Kidney capillary endothelial cell (primary cell): ENCODE data around the gene KCNMA1.

Experiments
- DNase-seq: peaks from one replicate; pipeline ENCODE4 v3.0.0-alpha.2; 2018; ENCODE audit warnings: low spot score

KCNMA1 gene

GRCh38 chr10:76887223-76888010, 750.2 kb downstream of the KCNMA1 start:
- DNase-seq, result no peak

DNA sequence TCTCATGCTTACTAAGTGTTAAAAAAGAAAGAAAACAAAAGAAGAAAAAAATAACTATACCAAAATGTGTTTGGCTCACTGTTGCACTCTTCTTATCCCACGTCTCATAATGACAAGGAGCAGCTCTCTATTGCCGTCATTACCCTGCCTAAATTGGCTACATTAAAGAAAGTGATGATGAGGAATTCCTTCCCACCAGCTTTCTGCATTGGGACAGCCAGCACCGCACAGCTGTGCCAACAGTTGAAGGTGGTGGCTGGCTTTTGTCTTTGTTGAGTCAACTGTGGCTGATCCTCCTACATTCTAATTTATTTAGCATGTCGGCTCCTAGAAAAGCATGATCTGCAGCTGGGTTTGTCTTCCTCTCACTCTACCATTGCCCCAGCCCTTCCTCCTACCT, 751.8 kb downstream of the KCNMA1 start:
- DNase-seq, result no peak

DNA sequence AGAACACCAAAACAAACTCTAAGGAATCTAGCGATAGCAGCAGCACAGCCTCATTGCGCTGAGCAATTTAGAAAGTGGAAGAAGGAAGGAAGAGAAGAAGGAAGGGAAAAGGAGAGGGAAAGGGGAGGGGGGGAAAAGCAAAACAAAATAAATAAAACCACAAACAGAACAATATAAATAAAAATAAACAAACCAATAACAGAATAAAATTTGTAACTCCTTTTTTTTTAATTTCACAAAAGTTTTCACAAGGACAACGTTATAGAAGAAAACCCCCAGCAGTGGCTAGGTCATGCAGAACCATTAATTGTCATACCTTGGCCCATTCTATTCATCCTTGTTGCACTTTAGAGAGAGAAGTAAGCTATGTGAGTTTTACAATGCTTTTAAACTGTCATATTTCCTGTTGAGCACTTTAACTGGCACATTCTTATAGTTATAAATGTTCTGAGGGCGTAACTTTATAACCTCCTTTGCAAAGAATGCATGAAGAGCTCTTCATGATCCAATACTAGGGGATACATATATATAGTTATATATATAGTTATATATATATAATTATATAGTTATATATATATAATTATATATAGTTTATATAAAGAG, 752.8 kb downstream of the KCNMA1 start:
- DNase-seq, result no peak

GRCh38 chr10:76883596-76883995, 754.0 kb downstream of the KCNMA1 start:
- DNase-seq, result no peak

GRCh38 chr10:76882796-76883195, 754.8 kb downstream of the KCNMA1 start:
- DNase-seq, result no peak

GRCh38 chr10:76882245-76882644, 755.4 kb downstream of the KCNMA1 start:
- no peak for DNase-seq

DNA sequence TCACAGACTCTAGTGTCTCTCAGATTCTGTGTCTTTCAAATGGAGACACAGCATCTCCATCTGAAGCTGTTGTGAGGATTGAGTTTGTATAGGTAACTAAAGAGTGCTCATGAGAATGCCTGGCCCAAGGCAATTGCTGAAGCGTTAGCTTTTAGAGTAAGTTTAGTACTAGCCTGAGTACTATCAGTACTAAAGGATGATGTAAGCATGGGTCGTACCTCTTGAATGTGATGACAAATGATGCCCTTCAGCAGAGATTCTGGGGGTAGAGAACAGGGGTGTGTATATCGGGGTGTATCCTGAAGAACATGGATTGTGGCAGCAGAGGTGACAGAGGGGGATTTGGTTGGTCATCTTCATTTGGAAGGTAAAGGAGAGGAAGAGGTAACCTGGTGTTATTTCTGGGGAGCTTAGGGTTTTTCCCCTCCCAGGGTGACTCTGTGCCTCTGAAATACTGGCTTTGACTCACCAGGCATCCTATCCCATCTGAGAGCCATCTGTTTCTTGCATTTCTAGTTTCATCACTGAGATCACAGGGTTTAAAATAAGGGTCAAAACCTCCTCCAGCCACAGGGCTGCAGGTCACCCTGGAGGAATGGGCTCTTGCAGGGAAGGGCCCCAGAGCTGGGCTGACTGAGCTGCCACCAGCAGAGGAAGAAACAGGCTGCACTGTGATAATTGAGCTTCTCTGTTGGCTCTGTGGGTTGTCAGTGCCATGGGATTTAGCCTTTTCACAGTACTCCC, 756.0 kb downstream of the KCNMA1 start:
- no peak for DNase-seq

GRCh38 chr10:76880931-76881330, 756.7 kb downstream of the KCNMA1 start:
- DNase-seq, result no peak

DNA sequence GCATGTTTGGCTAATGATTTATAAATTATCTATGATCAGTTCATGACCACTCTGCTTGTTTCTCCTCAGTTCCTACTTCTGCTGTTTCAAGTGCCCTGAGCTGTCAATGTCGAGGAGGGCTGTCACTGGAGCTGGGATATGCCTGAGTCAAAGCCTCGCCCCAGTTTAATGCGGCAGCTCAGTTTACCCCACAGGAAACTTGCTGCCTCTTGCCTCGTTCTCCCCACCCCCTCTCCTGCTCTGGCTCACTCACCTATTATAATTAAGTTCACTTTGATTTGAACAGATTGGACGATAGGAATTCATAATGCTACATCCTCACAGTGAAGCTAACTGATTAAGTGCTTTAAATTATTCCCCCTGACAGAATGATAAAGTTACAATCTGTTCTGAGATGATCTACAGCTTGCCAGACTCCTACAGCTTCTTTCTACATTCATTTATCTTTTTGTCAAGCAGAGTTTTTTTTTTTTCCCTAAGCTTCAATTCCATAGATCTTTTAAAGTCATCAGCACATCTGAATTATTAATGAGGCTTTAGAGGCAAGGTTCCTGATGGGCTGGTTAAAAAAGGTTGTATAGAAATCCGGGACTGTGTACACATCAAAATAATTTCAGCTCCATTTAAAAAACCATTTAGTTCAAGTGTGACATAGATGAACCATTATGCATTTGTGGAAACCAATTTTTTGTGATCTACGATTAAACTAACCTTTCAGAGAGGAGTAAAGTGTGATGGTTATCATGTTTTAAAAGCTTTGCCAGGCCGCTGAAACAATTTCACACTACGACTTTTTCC, 758.3 kb downstream of the KCNMA1 start:
- no peak for DNase-seq

DNA sequence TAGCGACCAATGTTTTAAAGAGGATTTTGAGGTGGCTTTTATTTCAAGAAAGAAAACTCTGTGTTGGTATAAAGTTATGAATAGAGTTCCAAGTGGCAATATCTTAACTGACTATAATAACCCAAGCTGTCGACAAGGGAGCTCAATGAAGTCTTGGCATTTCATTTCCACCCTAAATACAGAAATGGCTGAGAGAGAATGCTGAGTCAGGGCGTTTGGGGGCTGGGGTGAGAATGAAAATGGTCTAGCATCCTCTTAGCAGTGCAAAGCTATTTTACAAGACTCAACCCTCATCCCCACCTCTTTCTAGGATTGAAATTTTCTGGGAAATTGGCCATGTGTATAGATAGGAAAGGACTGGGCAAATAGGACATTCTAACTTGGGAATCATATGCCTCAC, 759.1 kb downstream of the KCNMA1 start:
- no peak for DNase-seq

- no peak for DNase-seq
These were observed 762.7 kb downstream of the KCNMA1 start for GRCh38 chr10:76874896-76875295.

DNA sequence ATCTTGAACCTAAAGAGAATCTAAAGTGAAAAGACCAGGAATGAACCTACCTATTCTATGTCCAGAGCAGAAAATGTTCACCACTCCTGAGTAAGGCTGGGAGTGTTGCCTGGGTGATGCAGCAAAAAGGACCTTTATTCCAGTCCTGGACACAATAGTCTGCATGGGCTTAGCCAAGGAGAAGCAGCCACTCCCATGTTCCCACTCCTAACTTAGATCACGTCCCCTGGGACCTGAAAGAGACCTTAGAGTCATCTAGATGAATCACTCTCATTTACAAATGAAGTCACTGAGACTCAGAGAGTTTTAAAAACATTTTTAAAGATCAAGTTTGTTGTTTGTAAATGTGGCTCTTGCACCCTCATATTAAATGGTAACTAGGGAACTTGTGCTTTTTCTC, 763.4 kb downstream of the KCNMA1 start:
- no peak for DNase-seq

GRCh38 chr10:76871697-76872295, 765.8 kb downstream of the KCNMA1 start:
- no peak for DNase-seq

DNA sequence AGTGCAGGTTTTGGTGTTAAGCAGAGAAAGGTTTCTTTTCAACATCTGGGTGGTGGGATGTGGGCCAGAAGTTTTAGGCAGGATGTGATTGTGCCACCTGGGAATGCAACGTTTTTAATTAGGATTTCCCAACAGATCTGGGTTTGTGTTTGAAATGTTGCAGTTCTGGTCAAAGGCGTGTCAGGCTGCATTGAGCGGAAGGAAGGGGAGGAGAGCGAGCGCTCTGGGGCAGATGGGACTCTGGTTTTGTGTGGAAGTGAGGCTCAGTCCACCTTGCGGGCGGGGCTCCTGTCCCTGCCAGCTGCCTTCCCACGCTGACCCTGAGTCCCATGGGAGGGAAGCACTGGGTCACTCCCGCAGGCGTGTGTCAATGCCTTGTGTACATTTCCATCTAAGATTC, 767.7 kb downstream of the KCNMA1 start:
- DNase-seq, result no peak

- DNase-seq, result no peak
These were observed 769.3 kb downstream of the KCNMA1 start for GRCh38 chr10:76868098-76868977.

DNA sequence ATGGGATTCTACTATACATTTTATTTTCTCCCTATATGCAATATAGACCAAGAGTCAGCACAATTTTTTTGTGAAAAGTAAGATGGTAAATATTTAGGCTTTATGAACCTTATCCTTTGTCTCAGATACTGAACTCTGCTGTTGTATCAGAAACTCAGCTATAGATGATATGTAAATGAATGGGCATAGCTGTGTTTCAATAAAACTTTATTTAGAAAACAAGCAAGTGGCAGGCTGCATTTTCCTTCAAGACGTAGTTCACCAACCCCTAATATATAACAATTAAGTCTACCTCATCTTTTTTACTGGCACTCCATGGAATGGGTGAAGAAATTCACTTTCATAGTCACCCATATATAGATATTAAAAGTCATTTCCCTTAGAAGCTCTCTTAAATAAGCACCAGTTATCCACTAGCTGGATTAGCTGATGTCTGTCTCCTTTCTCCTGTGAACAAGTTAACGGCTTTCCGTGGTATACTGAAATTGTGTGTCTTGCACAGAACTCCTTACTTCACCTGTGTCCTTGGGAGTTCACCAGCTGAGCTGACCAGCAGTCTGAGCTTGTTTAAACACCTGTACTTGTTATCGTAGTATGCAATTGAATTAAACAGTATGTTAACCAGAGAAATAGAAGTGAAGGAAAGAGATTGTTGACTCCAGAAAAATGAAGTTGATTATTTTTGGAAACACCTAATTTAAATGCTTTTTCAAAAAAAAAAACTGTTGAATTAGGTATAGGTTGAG, 770.6 kb downstream of the KCNMA1 start:
- no peak for DNase-seq

DNA sequence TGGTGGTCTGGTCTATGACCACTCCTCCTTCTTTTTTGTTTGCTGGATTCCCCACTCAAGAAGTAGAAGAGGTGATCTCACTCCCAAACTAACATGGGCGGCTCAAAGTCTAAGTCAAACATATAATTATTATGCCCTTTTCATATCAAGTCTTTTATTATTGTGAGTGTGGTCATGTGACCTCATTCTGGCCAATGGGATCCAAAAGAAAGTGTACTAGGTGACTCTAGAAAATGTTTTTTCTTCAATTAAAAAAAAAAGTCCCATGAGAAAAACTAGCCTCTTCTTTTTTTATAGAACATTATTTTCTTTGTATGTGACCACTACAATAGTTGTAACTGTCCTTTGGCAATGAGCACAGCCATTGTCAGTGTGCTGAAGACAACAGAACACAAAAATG, 772.7 kb downstream of the KCNMA1 start:
- DNase-seq, result no peak

DNA sequence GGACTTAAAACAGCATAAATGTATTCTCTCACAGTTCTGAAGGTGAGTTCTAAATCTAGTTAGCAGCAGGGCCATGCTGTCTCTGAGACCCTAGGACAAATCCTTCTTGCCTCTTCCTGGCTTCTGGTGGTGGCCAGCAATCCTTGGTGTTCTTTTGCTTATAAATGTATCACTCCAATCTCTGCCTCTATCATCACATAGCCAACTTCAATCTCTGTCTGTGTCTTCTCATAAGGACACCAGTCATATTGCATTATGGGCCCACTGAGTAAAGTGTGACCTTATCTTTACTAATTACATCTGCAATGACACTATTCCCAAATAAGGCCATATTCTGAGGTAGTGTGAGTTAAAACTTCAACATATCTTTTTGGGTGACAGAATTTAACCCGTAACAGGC, 778.9 kb downstream of the KCNMA1 start:
- no peak for DNase-seq

DNA sequence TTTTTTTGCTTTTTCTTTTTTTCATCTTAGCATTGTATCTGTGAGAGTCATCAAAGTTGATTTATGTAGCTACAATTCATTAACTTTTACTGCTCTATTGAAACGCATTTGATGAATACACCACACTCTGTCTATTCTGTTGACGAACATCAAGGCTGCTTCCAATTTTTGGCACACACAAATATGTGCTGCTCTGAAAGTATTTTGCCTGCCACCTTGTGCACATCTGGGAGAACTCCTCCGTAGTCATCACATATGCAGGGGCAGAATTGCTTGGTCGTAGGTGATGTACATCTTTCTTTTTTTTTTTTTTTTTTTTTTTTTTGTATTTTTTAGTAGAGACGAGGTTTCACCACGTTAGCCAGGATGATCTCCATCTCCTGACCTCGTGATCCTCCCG, 796.8 kb downstream of the KCNMA1 start:
- no peak for DNase-seq

GRCh38 chr10:76839276-76839675, 798.3 kb downstream of the KCNMA1 start:
- DNase-seq, result no peak
